Measurements from ENCODE around the gene FMN2. TPM values are rescaled to one million over a fixed set of nuclear protein-coding genes. Genes with fewer than 3 reads are reported as not detected.

Gene FMN2
- total RNA-seq, 2 experiments from 2014 or later: not detected

GRCh38 chr1:240151136-240151735 lies 59.6 kb downstream of the FMN2 start:
- Mint-ChIP-seq H3K36me3 (ENCODE audit: low read depth) (no peaks in the 10 kb centered on the region), H3K4me3 (no peak overlapping the region), H3K27ac (no peak overlapping the region), H3K27me3 (peaks cover 2% of the 10 kb centered on the region), H3K4me1 (ENCODE audit: low read depth) (no peaks in the 10 kb centered on the region), H3K9me3 (no peaks in the 10 kb centered on the region)
- no peak for ATAC-seq
- intact Hi-C loops (cut with micrococcal nuclease): loop anchor here (10.0 kb wide), 1 partner anchor 126 kb away; no protein-coding TSS in a partner anchor
- ChIA-PET CTCF (interaction anchor here (0.9 to 2.4 kb wide), 5 partner anchors 12 to 199 kb away, joined by 3 to 11 read pairs (median 3); no protein-coding TSS in a partner anchor), POLR2A (no interaction called here)
- no peak for TF ChIP-seq CTCF (IDR thresholded peaks at IDR 0.05)
- no peak for DNase-seq

GRCh38 chr1:240152611-240153297 lies 61.1 kb downstream of the FMN2 start:
- intact Hi-C loops (cut with micrococcal nuclease): loop anchor here (10.0 kb wide), 1 partner anchor 128 kb away; no protein-coding TSS in a partner anchor
- H3K27me3 Mint-ChIP-seq: peaks cover 2% of the 10 kb centered on the region
- CTCF ChIA-PET: no interaction called here
- no peak for TF ChIP-seq CTCF (IDR thresholded peaks at IDR 0.05)
- no peak for ATAC-seq
- no peak overlapping the region for H3K27ac Mint-ChIP-seq
- DNase-seq: no peak
- no peaks in the 10 kb centered on the region for H3K9me3 Mint-ChIP-seq
- no peaks in the 10 kb centered on the region for H3K36me3 Mint-ChIP-seq (ENCODE audit: low read depth)
- H3K4me3 Mint-ChIP-seq: no peak overlapping the region
- no peaks in the 10 kb centered on the region for H3K4me1 Mint-ChIP-seq (ENCODE audit: low read depth)
- POLR2A ChIA-PET: no interaction called here

- intact Hi-C loops (cut with micrococcal nuclease): loop anchor here (10.0 kb wide), 1 partner anchor 131 kb away; no protein-coding TSS in a partner anchor
- H3K27ac Mint-ChIP-seq: no peak overlapping the region
- no peak overlapping the region for H3K4me3 Mint-ChIP-seq
- ChIA-PET CTCF (no interaction called here), POLR2A (no interaction called here)
- DNase-seq (no peak), ATAC-seq (no peak)
- H3K9me3 Mint-ChIP-seq: no peaks in the 10 kb centered on the region
- no peaks in the 10 kb centered on the region for H3K36me3 Mint-ChIP-seq (ENCODE audit: low read depth)
- H3K4me1 Mint-ChIP-seq (ENCODE audit: low read depth): no peaks in the 10 kb centered on the region
- no peak for TF ChIP-seq CTCF (IDR thresholded peaks at IDR 0.05)
- no peaks in the 10 kb centered on the region for H3K27me3 Mint-ChIP-seq
Observed at GRCh38 chr1:240155605-240156004, 63.9 kb downstream of the FMN2 start.

GRCh38 chr1:240164742-240165141 lies 73.1 kb downstream of the FMN2 start:
- intact Hi-C loops (cut with micrococcal nuclease): no loop called here
- Mint-ChIP-seq H3K27me3 (no peaks in the 10 kb centered on the region), H3K4me1 (ENCODE audit: low read depth) (no peaks in the 10 kb centered on the region), H3K36me3 (ENCODE audit: low read depth) (no peaks in the 10 kb centered on the region), H3K9me3 (peaks cover 3% of the 10 kb centered on the region), H3K4me3 (no peak overlapping the region), H3K27ac (no peak overlapping the region)
- ATAC-seq (no peak), DNase-seq (no peak)
- POLR2A ChIA-PET: interaction anchor here (0.5 kb wide), 1 partner anchor 1917 kb away, joined by 3 read pairs; no protein-coding TSS in a partner anchor
- no peak for TF ChIP-seq CTCF (IDR thresholded peaks at IDR 0.05)
- CTCF ChIA-PET: interaction anchor here (1.7 to 1.8 kb wide), 2 partner anchors 15 to 24 kb away, joined by 6 to 7 read pairs; no protein-coding TSS in a partner anchor

- H3K4me3 Mint-ChIP-seq: no peak overlapping the region
Observed at GRCh38 chr1:240169188-240169587, 77.5 kb downstream of the FMN2 start.

More at GRCh38 chr1:240169188-240169587, 77.5 kb downstream of the FMN2 start:
- ChIA-PET CTCF (interaction anchor here (1.0 to 1.6 kb wide), 2 partner anchors 19 to 20 kb away, joined by 3 to 5 read pairs; no protein-coding TSS in a partner anchor), POLR2A (no interaction called here)
- H3K9me3 Mint-ChIP-seq: peaks cover 3% of the 10 kb centered on the region
- intact Hi-C loops (cut with micrococcal nuclease): no loop called here
- H3K36me3 Mint-ChIP-seq (ENCODE audit: low read depth): no peaks in the 10 kb centered on the region
- no peak for TF ChIP-seq CTCF (IDR thresholded peaks at IDR 0.05)
- no peaks in the 10 kb centered on the region for H3K4me1 Mint-ChIP-seq (ENCODE audit: low read depth)
- ATAC-seq: no peak
- peaks cover 2% of the 10 kb centered on the region for H3K27me3 Mint-ChIP-seq
- DNase-seq: no peak
- no peak overlapping the region for H3K27ac Mint-ChIP-seq
